Smooth muscle cell (in vitro differentiated cells): ENCODE measurements around the gene EPHB2. TPM values are rescaled to one million over a fixed set of nuclear protein-coding genes. Genes with fewer than 3 reads are reported as not detected.
"Not testable (repeated sequence)": the region's sequence is repeated elsewhere in the genome, so short reads cannot be mapped to it uniquely, and the experiment has no call there.

Experiments
- DNase-seq: peaks from one replicate; lab custom pipeline; 2025; ENCODE audit not compliant: unreplicated experiment; lab: John Stamatoyannopoulos, UW
- H2AFZ ChIP-seq: fragments of 200-600 bp; sonication (generic); 2 replicates; pipeline ENCODE4 v1.6.0; 2016; ENCODE audit warnings: antibody characterized with exemption, low read depth, mild to moderate bottlenecking
- H3F3A ChIP-seq: fragments of 200-600 bp; sonication (generic); 2 replicates; pipeline ENCODE4 v1.6.0; 2017; ENCODE audit warnings: antibody characterized with exemption, low read depth
- H3K27ac ChIP-seq: fragments of 200-600 bp; sonication (generic); 2 replicates; pipeline ENCODE4 v1.5.1; 2016; ENCODE audit warnings: low read depth, mild to moderate bottlenecking
- H3K27me3 ChIP-seq: fragments of 200-600 bp; sonication (generic); 2 replicates; pipeline ENCODE4 v1.6.1; 2016; ENCODE audit warnings: low read depth, mild to moderate bottlenecking
- H3K36me3 ChIP-seq: fragments of 200-600 bp; sonication (generic); 2 replicates; pipeline ENCODE4 v1.5.1; 2016; ENCODE audit warnings: low read depth
- H3K4me1 ChIP-seq: fragments of 200-600 bp; sonication (generic); 2 replicates; pipeline ENCODE4 v1.5.1; 2016; ENCODE audit warnings: low read depth
- H3K4me2 ChIP-seq: fragments of 200-600 bp; sonication (generic); 2 replicates; pipeline ENCODE4 v1.6.0; 2016; ENCODE audit warnings: mild to moderate bottlenecking
- H3K4me3 ChIP-seq: fragments of 200-600 bp; sonication (generic); 2 replicates; pipeline ENCODE4 v1.5.1; 2016; ENCODE audit warnings: mild to moderate bottlenecking
- H3K79me2 ChIP-seq: fragments of 200-600 bp; sonication (generic); 2 replicates; pipeline ENCODE4 v1.6.0; 2016; ENCODE audit warnings: low read depth, mild to moderate bottlenecking
- H3K9ac ChIP-seq: fragments of 200-600 bp; sonication (generic); 2 replicates; pipeline ENCODE4 v1.6.0; 2016; ENCODE audit warnings: low read depth
- H3K9me3 ChIP-seq: fragments of 200-600 bp; sonication (generic); replicated peaks from 2 replicates; pipeline ENCODE4 v1.5.1; 2016; ENCODE audit warnings: low read depth
- H4K20me1 ChIP-seq: fragments of 200-600 bp; sonication (generic); 2 replicates; pipeline ENCODE4 v1.6.0; 2016; ENCODE audit warnings: low read depth
- CTCF ChIP-seq: fragments of 200-600 bp; sonication (generic); IDR thresholded peaks from 2 replicates; pipeline ENCODE4 v1.5.1; 2017; ENCODE audit warnings: borderline replicate concordance, mild to moderate bottlenecking, antibody characterized with exemption; ENCODE audit not compliant: insufficient read depth, poor library complexity, severe bottlenecking
- WGBS: methylation state at CpG from one replicate; pipeline ENCODE4 v1.1.7; 2016; ENCODE audit warnings: low lambda C conversion rate; 5-methylcytosine and 5-hydroxymethylcytosine counted together
- polyA plus RNA-seq: library from polyadenylated mRNA; unstranded; fragments of >200 nt; fragmentation: Nextera tagmentation; extraction: Ambion mirVana; gene quantifications from 2 replicates; pipeline ENCODE4 v1.2.1, GENCODE V29; 2016
- total RNA-seq: library from RNA; depleted of rRNA; stranded (reverse); fragments of >200 nt; gene quantifications from 2 replicates; pipeline ENCODE4 v1.2.3, GENCODE V29; 2014

Gene EPHB2
- total and polyA plus RNA-seq, 2 experiments from 2014 or later: 1.1 to 6.7 TPM

GRCh38 chr1:22935433-22935832, 224.8 kb downstream of the EPHB2 start:
- no peaks in the 10 kb centered on the region for H4K20me1 ChIP-seq
- no peaks in the 10 kb centered on the region for H3K27me3 ChIP-seq
- H3K4me1 ChIP-seq: peaks cover 5% of the 10 kb centered on the region
- 100% methylated on average over 3 of the region's 3 CpGs for WGBS
- TF ChIP-seq CTCF: no peak
- no peaks in the 10 kb centered on the region for H3K79me2 ChIP-seq
- H3K4me2 ChIP-seq: no peak overlapping the region
- H3K9me3 ChIP-seq: no peaks in the 10 kb centered on the region
- H3F3A ChIP-seq: no peaks in the 10 kb centered on the region
- no peaks in the 10 kb centered on the region for H3K36me3 ChIP-seq
- no peak for DNase-seq
- no peak overlapping the region for H3K9ac ChIP-seq
- no peak overlapping the region for H3K4me3 ChIP-seq
- H3K27ac ChIP-seq: no peak overlapping the region
- H2AFZ ChIP-seq: no peak overlapping the region

- 45% methylated on average over 2 of the region's 2 CpGs for WGBS
- peaks cover 5% of the 10 kb centered on the region for H3K4me1 ChIP-seq
- DNase-seq: no peak
Observed at GRCh38 chr1:22936681-22937080, 226.0 kb downstream of the EPHB2 start.

GRCh38 chr1:22941257-22941656, 230.6 kb downstream of the EPHB2 start:
- no peak for TF ChIP-seq CTCF
- H2AFZ ChIP-seq: no peak overlapping the region
- H3K36me3 ChIP-seq: no peaks in the 10 kb centered on the region
- H3K4me2 ChIP-seq: no peak overlapping the region
- H3K4me1 ChIP-seq: no peaks in the 10 kb centered on the region
- H3F3A ChIP-seq: no peaks in the 10 kb centered on the region
- peaks cover 6% of the 10 kb centered on the region for H3K27me3 ChIP-seq
- no peak for DNase-seq
- 54% methylated on average over 2 of the region's 2 CpGs for WGBS
- H3K79me2 ChIP-seq: no peaks in the 10 kb centered on the region
- H3K9me3 ChIP-seq: no peaks in the 10 kb centered on the region
- no peak overlapping the region for H3K9ac ChIP-seq
- no peaks in the 10 kb centered on the region for H4K20me1 ChIP-seq
- H3K4me3 ChIP-seq: no peak overlapping the region
- H3K27ac ChIP-seq: no peak overlapping the region

More at GRCh38 chr1:22936681-22937080, 226.0 kb downstream of the EPHB2 start:
- Histone ChIP-seq H3K9me3 (no peaks in the 10 kb centered on the region), H3K27ac (no peak overlapping the region), H3K4me3 (no peak overlapping the region), H3K36me3 (no peaks in the 10 kb centered on the region), H3K4me2 (no peak overlapping the region), H2AFZ (no peak overlapping the region), H3K79me2 (no peaks in the 10 kb centered on the region), H3F3A (no peaks in the 10 kb centered on the region), H3K27me3 (no peaks in the 10 kb centered on the region), H3K9ac (no peak overlapping the region), H4K20me1 (no peaks in the 10 kb centered on the region)
- no peak for TF ChIP-seq CTCF

- Histone ChIP-seq H3F3A (no peaks in the 10 kb centered on the region), H3K4me3 (no peak overlapping the region), H3K27me3 (peaks cover 26% of the 10 kb centered on the region), H3K27ac (no peak overlapping the region), H3K9me3 (no peaks in the 10 kb centered on the region), H3K4me2 (no peak overlapping the region), H3K79me2 (no peaks in the 10 kb centered on the region), H4K20me1 (no peaks in the 10 kb centered on the region), H2AFZ (no peak overlapping the region), H3K9ac (no peak overlapping the region), H3K4me1 (no peaks in the 10 kb centered on the region), H3K36me3 (no peaks in the 10 kb centered on the region)
- no peak for TF ChIP-seq CTCF
- WGBS: 86% methylated on average over 4 of the region's 4 CpGs
- DNase-seq: no peak
Observed at GRCh38 chr1:22944346-22945055, 233.9 kb downstream of the EPHB2 start.

GRCh38 chr1:22945171-22945570, 234.5 kb downstream of the EPHB2 start:
- H4K20me1 ChIP-seq, H3K4me1 ChIP-seq, DNase-seq, H3K9ac ChIP-seq, H3K4me2 ChIP-seq, H3K36me3 ChIP-seq, H3K79me2 ChIP-seq, H2AFZ ChIP-seq, H3F3A ChIP-seq, H3K4me3 ChIP-seq, H3K9me3 ChIP-seq, H3K27ac ChIP-seq: not testable (repeated sequence)
- H3K27me3 ChIP-seq: peaks cover 32% of the 10 kb centered on the region
- whole genome bisulfite sequencing: 77% methylated on average over 5 of the region's 5 CpGs
